H9 (cell line): ENCODE measurements around the gene ALX3. TPM values are rescaled to one million over a fixed set of nuclear protein-coding genes. Genes with fewer than 3 reads are reported as not detected.

ENCODE experiments used
- DNase-seq: peaks from one replicate; pipeline ENCODE4 v3.0.0-alpha.2; 2017
- H2AFZ ChIP-seq: one replicate; pipeline ENCODE4 v1.6.1; 2013; ENCODE audit warnings: mild to moderate bottlenecking, low read length, control low read depth, moderate library complexity
- H2AK5ac ChIP-seq: 2 replicates; pipeline ENCODE4 v1.6.1; 2013; ENCODE audit warnings: low read length, control low read depth, mixed read lengths; ENCODE audit not compliant: insufficient read length
- H2BK120ac ChIP-seq: one replicate; pipeline ENCODE4 v1.6.1; 2013; ENCODE audit warnings: low read depth, mild to moderate bottlenecking, low read length, control low read depth, inconsistent platforms; ENCODE audit not compliant: poor library complexity, severe bottlenecking
- H2BK12ac ChIP-seq: 2 replicates; pipeline ENCODE4 v1.6.1; 2013; ENCODE audit warnings: low read length, control low read depth, mixed read lengths, low read depth; ENCODE audit not compliant: insufficient read length
- H2BK15ac ChIP-seq: 2 replicates; pipeline ENCODE4 v1.6.1; 2013; ENCODE audit warnings: low read depth, low read length, control low read depth
- H2BK20ac ChIP-seq: one replicate; pipeline ENCODE4 v1.6.1; 2013; ENCODE audit warnings: low read depth, mild to moderate bottlenecking, low read length, control low read depth, inconsistent platforms; ENCODE audit not compliant: poor library complexity, severe bottlenecking
- H2BK5ac ChIP-seq: 2 replicates; pipeline ENCODE4 v1.6.1; 2013; ENCODE audit warnings: low read length, control low read depth, mixed read lengths; ENCODE audit not compliant: insufficient read length
- H3K14ac ChIP-seq: 2 replicates; pipeline ENCODE4 v1.6.1; 2013; ENCODE audit warnings: low read length, control low read depth; ENCODE audit not compliant: insufficient read depth
- H3K18ac ChIP-seq: 2 replicates; pipeline ENCODE4 v1.6.1; 2013; ENCODE audit warnings: low read depth, mild to moderate bottlenecking, mixed read lengths, low read length, control low read depth; ENCODE audit not compliant: insufficient read length
- H3K23ac ChIP-seq: 2 replicates; pipeline ENCODE4 v1.6.1; 2013; ENCODE audit warnings: low read length, control low read depth, mixed read lengths, low read depth; ENCODE audit not compliant: insufficient read length
- H3K23me2 ChIP-seq: 2 replicates; pipeline ENCODE4 v1.6.1; 2013; ENCODE audit warnings: low read depth, mild to moderate bottlenecking, mixed read lengths, low read length, control low read depth; ENCODE audit not compliant: insufficient read length, poor library complexity, severe bottlenecking
- H3K27ac ChIP-seq: 2 replicates; pipeline ENCODE4 v1.5.1; 2013; ENCODE audit warnings: low read length, control low read depth, mixed read lengths, low read depth; ENCODE audit not compliant: insufficient read length
- H3K27me3 ChIP-seq: 2 replicates; pipeline ENCODE4 v1.6.1; 2013; ENCODE audit warnings: low read length, control low read depth, inconsistent platforms; ENCODE audit not compliant: insufficient read depth
- H3K4ac ChIP-seq: 2 replicates; pipeline ENCODE4 v1.6.1; 2013; ENCODE audit warnings: low read depth, mild to moderate bottlenecking, control low read depth, inconsistent platforms, low read length, moderate library complexity
- H3K4me1 ChIP-seq: 2 replicates; pipeline ENCODE4 v1.6.1; 2013; ENCODE audit warnings: low read length, control low read depth, inconsistent platforms; ENCODE audit not compliant: insufficient read depth
- H3K4me2 ChIP-seq: 2 replicates; pipeline ENCODE4 v1.6.1; 2013; ENCODE audit warnings: low read length, control low read depth, mixed read lengths; ENCODE audit not compliant: insufficient read length, insufficient read depth
- H3K56ac ChIP-seq: 2 replicates; pipeline ENCODE4 v1.6.1; 2013; ENCODE audit warnings: low read depth, mild to moderate bottlenecking, mixed read lengths, low read length, control low read depth; ENCODE audit not compliant: insufficient read length
- H3K79me1 ChIP-seq: 2 replicates; pipeline ENCODE4 v1.6.1; 2013; ENCODE audit warnings: low read depth, mild to moderate bottlenecking, moderate library complexity, low read length, control low read depth, inconsistent platforms; ENCODE audit not compliant: insufficient read depth, poor library complexity, severe bottlenecking
- H3K79me2 ChIP-seq: 2 replicates; pipeline ENCODE4 v1.6.1; 2013; ENCODE audit warnings: low read length, control low read depth, inconsistent platforms; ENCODE audit not compliant: insufficient read depth
- H3K9ac ChIP-seq: 2 replicates; pipeline ENCODE4 v1.6.1; 2013; ENCODE audit warnings: low read length, control low read depth, mixed read lengths; ENCODE audit not compliant: insufficient read length; ENCODE audit errors: extremely low read depth
- H3K9me3 ChIP-seq: one replicate; pipeline ENCODE4 v1.6.1; 2013; ENCODE audit warnings: low read depth, low read length, inconsistent platforms; ENCODE audit not compliant: control insufficient read depth
- H3T11ph ChIP-seq: one replicate; pipeline ENCODE4 v1.6.1; 2013; ENCODE audit warnings: mild to moderate bottlenecking, low read length, control low read depth, inconsistent platforms
- H4K20me1 ChIP-seq: one replicate; pipeline ENCODE4 v1.6.1; 2013; ENCODE audit not compliant: control insufficient read depth, insufficient read length, insufficient read depth
- H4K5ac ChIP-seq: 2 replicates; pipeline ENCODE4 v1.6.1; 2013; ENCODE audit warnings: low read depth, mild to moderate bottlenecking, mixed read lengths, low read length, control low read depth; ENCODE audit not compliant: insufficient read length
- H4K8ac ChIP-seq: replicated peaks from 2 replicates; pipeline ENCODE4 v1.6.1; 2013; ENCODE audit warnings: low read length, control low read depth, mixed read lengths, low read depth; ENCODE audit not compliant: insufficient read length
- H4K91ac ChIP-seq: 2 replicates; pipeline ENCODE4 v1.6.1; 2013; ENCODE audit warnings: low read depth, mild to moderate bottlenecking, moderate library complexity, mixed read lengths, low read length, control low read depth; ENCODE audit not compliant: insufficient read length
- H3K27ac Mint-ChIP-seq, 3 experiments: 2 replicates in 2 of 3; 3 replicates in 1 of 3; pipeline ENCODE4 v1.8.0; 2020 to 2021; ENCODE audit warnings: mixed read lengths in 3 of 3, mild to moderate bottlenecking in 1 of 3, moderate library complexity in 1 of 3
- H3K27me3 Mint-ChIP-seq: 2 replicates; pipeline ENCODE4 v1.8.0; 2021; ENCODE audit warnings: low read depth, mild to moderate bottlenecking, moderate library complexity, mixed read lengths
- H3K36me3 Mint-ChIP-seq, 3 experiments: 2 replicates in 2 of 3; 3 replicates in 1 of 3; pipeline ENCODE4 v1.8.0; 2020 to 2021; ENCODE audit warnings: low read depth in 3 of 3, mixed read lengths in 3 of 3; ENCODE audit not compliant: insufficient read depth in 1 of 3
- H3K4me1 Mint-ChIP-seq, 2 experiments: 2 replicates each; pipeline ENCODE4 v1.8.0; 2020; ENCODE audit warnings: mixed read lengths in 2 of 2
- H3K4me3 Mint-ChIP-seq, 2 experiments: 2 replicates in 1 of 2; 3 replicates in 1 of 2; pipeline ENCODE4 v1.8.0; 2020 to 2021; ENCODE audit warnings: mild to moderate bottlenecking in 2 of 2, mixed read lengths in 2 of 2, moderate library complexity in 1 of 2
- H3K9me3 Mint-ChIP-seq, 2 experiments: 2 replicates in 1 of 2; 3 replicates in 1 of 2; pipeline ENCODE4 v1.8.0; 2020; ENCODE audit warnings: mild to moderate bottlenecking in 2 of 2, mixed read lengths in 2 of 2, moderate library complexity in 1 of 2
- CTCF ChIP-seq: fragments of 200-600 bp; sonication (generic); conservative IDR thresholded peaks from 3 replicates; pipeline ENCODE4 v1.8.0; 2021; ENCODE audit warnings: antibody characterized with exemption, mild to moderate bottlenecking
- WGBS: extraction: QIAGEN DNeasy Blood & Tissue Kit; methylation state at CpG from one replicate; pipeline ENCODE4 v1.1.7; 2013; ENCODE audit warnings: missing lambda C conversion rate, low lambda C conversion rate, mixed read lengths; ENCODE audit not compliant: insufficient read length; ENCODE audit errors: extremely low coverage; 5-methylcytosine and 5-hydroxymethylcytosine counted together
- total RNA-seq: library from RNA; stranded (reverse); gene quantifications from 2 replicates; pipeline ENCODE4 v1.2.1, GENCODE V29; 2021

Gene ALX3
- total RNA-seq, 1 experiment from 2014 or later, result not detected

GRCh38 chr1:110059133-110059863 lies 11.2 kb downstream of the ALX3 start:
- H2BK120ac ChIP-seq, result no peak overlapping the region
- H3K4me3 Mint-ChIP-seq, result no peak overlapping the region
- H3K23me2 ChIP-seq, result no peaks in the 10 kb centered on the region
- no peaks in the 10 kb centered on the region for H3K4me1 Mint-ChIP-seq
- H2BK12ac ChIP-seq, result no peak overlapping the region
- no peak overlapping the region for H3K4ac ChIP-seq
- H2BK15ac ChIP-seq, result no peak overlapping the region
- no peak overlapping the region for H4K91ac ChIP-seq
- no peaks in the 10 kb centered on the region for H3K27me3 ChIP-seq
- no peak overlapping the region for H3K14ac ChIP-seq
- H3K23ac ChIP-seq, result no peak overlapping the region
- DNase-seq, result no peak
- no peak overlapping the region for H4K8ac ChIP-seq
- H3K9me3 Mint-ChIP-seq, result no peaks in the 10 kb centered on the region
- no peaks in the 10 kb centered on the region for H4K20me1 ChIP-seq
- H3K27ac ChIP-seq, result no peak overlapping the region
- H3K9me3 ChIP-seq, result no peaks in the 10 kb centered on the region
- no peaks in the 10 kb centered on the region for H3K4me1 ChIP-seq
- peaks cover 29 to 59% (median 58%) of the 10 kb centered on the region in 3 experiments for H3K36me3 Mint-ChIP-seq
- no peaks in the 10 kb centered on the region for H3K79me2 ChIP-seq
- no peak overlapping the region for H2BK20ac ChIP-seq
- H3K18ac ChIP-seq, result no peak overlapping the region
- H2BK5ac ChIP-seq, result no peak overlapping the region
- WGBS, result no CpG with 5 or more reads among the region's 6 CpGs
- no peak overlapping the region for H2AK5ac ChIP-seq
- no peak overlapping the region for H3K9ac ChIP-seq
- H3K56ac ChIP-seq, result no peak overlapping the region
- no peak for TF ChIP-seq CTCF
- H3K27ac Mint-ChIP-seq, result no peak overlapping the region; a peak in 1 of 7 replicates
- no peaks in the 10 kb centered on the region for H3K79me1 ChIP-seq
- peaks cover 8% of the 10 kb centered on the region for H3K27me3 Mint-ChIP-seq
- no peak overlapping the region for H4K5ac ChIP-seq
- H2AFZ ChIP-seq, result no peak overlapping the region
- no peak overlapping the region for H3K4me2 ChIP-seq
- H3T11ph ChIP-seq, result no peak overlapping the region
